Measurements from ENCODE around the gene GJC1. TPM values are rescaled to one million over a fixed set of nuclear protein-coding genes. Genes with fewer than 3 reads are reported as not detected.
A peak's percentile ranks its signal among the peaks of the same experiment; 100 is the strongest.

Gene GJC1
- total RNA-seq, 1 donor, result 21.1 TPM

- no peak for DNase-seq (ENCODE audit: low read depth)
- TF ChIP-seq CTCF (IDR thresholded peaks at IDR 0.05; ENCODE audit: insufficient read depth, low read length), result no peak
- H3K4me3 ChIP-seq (ENCODE audit: low read depth, low read length), result no peak overlapping the region
Observed at GRCh38 chr17:44871556-44871955, 41.5 kb upstream of the GJC1 start.

GRCh38 chr17:44867841-44868240 is 37.8 kb upstream of the GJC1 start:
- DNase-seq (ENCODE audit: low read depth), result no peak
- TF ChIP-seq CTCF (IDR thresholded peaks at IDR 0.05; ENCODE audit: insufficient read depth, low read length), result no peak
- H3K4me3 ChIP-seq (ENCODE audit: low read depth, low read length), result no peak overlapping the region

- no peak overlapping the region for H3K4me3 ChIP-seq (ENCODE audit: low read depth, low read length)
- no peak for DNase-seq (ENCODE audit: low read depth)
- no peak for TF ChIP-seq CTCF (IDR thresholded peaks at IDR 0.05; ENCODE audit: insufficient read depth, low read length)
Observed at GRCh38 chr17:44865931-44866330, 35.8 kb upstream of the GJC1 start.

- peak; percentile 84 for DNase-seq (ENCODE audit: low read depth)
Observed at GRCh38 chr17:44865231-44865660, 35.2 kb upstream of the GJC1 start.

GRCh38 chr17:44864831-44865230 is 34.7 kb upstream of the GJC1 start:
- no peak for TF ChIP-seq CTCF (IDR thresholded peaks at IDR 0.05; ENCODE audit: insufficient read depth, low read length)

More at GRCh38 chr17:44865231-44865660, 35.2 kb upstream of the GJC1 start:
- peak; percentile 84 for TF ChIP-seq CTCF (IDR thresholded peaks at IDR 0.05; ENCODE audit: insufficient read depth, low read length)
- no peak overlapping the region for H3K4me3 ChIP-seq (ENCODE audit: low read depth, low read length)

GRCh38 chr17:44863061-44863918 is 33.2 kb upstream of the GJC1 start:
- no peak for DNase-seq (ENCODE audit: low read depth)
- TF ChIP-seq CTCF (IDR thresholded peaks at IDR 0.05; ENCODE audit: insufficient read depth, low read length), result no peak
- H3K4me3 ChIP-seq (ENCODE audit: low read depth, low read length), result no peak overlapping the region

More at GRCh38 chr17:44864831-44865230, 34.7 kb upstream of the GJC1 start:
- DNase-seq (ENCODE audit: low read depth), result no peak
- no peak overlapping the region for H3K4me3 ChIP-seq (ENCODE audit: low read depth, low read length)
